Measurements from ENCODE around the gene TARBP1. TPM values are rescaled to one million over a fixed set of nuclear protein-coding genes. Genes with fewer than 3 reads are reported as not detected.

TARBP1 gene
- total RNA-seq, 1 experiment from 2014 or later: 28.7 TPM

- H3K4me3 ChIP-seq (ENCODE audit: insufficient read depth, low read depth, low read length): no peak overlapping the region
- DNase-seq: no peak
- no peaks in the 10 kb centered on the region for H3K36me3 ChIP-seq (replicated peaks; ENCODE audit: control insufficient read depth, insufficient read depth, low read length)
- no peaks in the 10 kb centered on the region; the same call in 1 of the 2 replicates for H3K27me3 ChIP-seq (ENCODE audit: control insufficient read depth, insufficient read depth, low read length)
Observed at GRCh38 chr1:234497589-234497988, 18.6 kb upstream of the TARBP1 start.

- Histone ChIP-seq H3K4me3 (ENCODE audit: insufficient read depth, low read depth, low read length) (no peak overlapping the region), H3K27me3 (ENCODE audit: control insufficient read depth, insufficient read depth, low read length) (no peaks in the 10 kb centered on the region; the same call in 1 of the 2 replicates), H3K36me3 (replicated peaks; ENCODE audit: control insufficient read depth, insufficient read depth, low read length) (no peaks in the 10 kb centered on the region)
- no peak for DNase-seq
Observed at GRCh38 chr1:234495231-234495990, 16.4 kb upstream of the TARBP1 start.

- DNase-seq: no peak
- Histone ChIP-seq H3K27me3 (ENCODE audit: control insufficient read depth, insufficient read depth, low read length) (no peaks in the 10 kb centered on the region), H3K4me3 (ENCODE audit: insufficient read depth, low read depth, low read length) (no peak overlapping the region), H3K36me3 (replicated peaks; ENCODE audit: control insufficient read depth, insufficient read depth, low read length) (no peaks in the 10 kb centered on the region)
Observed at GRCh38 chr1:234494049-234494448, 15.1 kb upstream of the TARBP1 start.

- no peak for DNase-seq
- Histone ChIP-seq H3K4me3 (ENCODE audit: insufficient read depth, low read depth, low read length) (no peak overlapping the region), H3K36me3 (replicated peaks; ENCODE audit: control insufficient read depth, insufficient read depth, low read length) (no peaks in the 10 kb centered on the region), H3K27me3 (ENCODE audit: control insufficient read depth, insufficient read depth, low read length) (peaks cover 2% of the 10 kb centered on the region)
Observed at GRCh38 chr1:234490793-234491479, 12.0 kb upstream of the TARBP1 start.

- Histone ChIP-seq H3K4me3 (ENCODE audit: insufficient read depth, low read depth, low read length) (no peak overlapping the region), H3K27me3 (ENCODE audit: control insufficient read depth, insufficient read depth, low read length) (peaks cover 2% of the 10 kb centered on the region), H3K36me3 (replicated peaks; ENCODE audit: control insufficient read depth, insufficient read depth, low read length) (no peaks in the 10 kb centered on the region)
- no peak for DNase-seq
Observed at GRCh38 chr1:234489698-234490077, 10.7 kb upstream of the TARBP1 start.

GRCh38 chr1:234489007-234489697 lies 10.2 kb upstream of the TARBP1 start:
- no peak for DNase-seq
- Histone ChIP-seq H3K36me3 (replicated peaks; ENCODE audit: control insufficient read depth, insufficient read depth, low read length) (no peaks in the 10 kb centered on the region), H3K27me3 (ENCODE audit: control insufficient read depth, insufficient read depth, low read length) (peaks cover 4% of the 10 kb centered on the region), H3K4me3 (ENCODE audit: insufficient read depth, low read depth, low read length) (no peak overlapping the region)

- no peaks in the 10 kb centered on the region for H3K36me3 ChIP-seq (replicated peaks; ENCODE audit: control insufficient read depth, insufficient read depth, low read length)
- H3K27me3 ChIP-seq (ENCODE audit: control insufficient read depth, insufficient read depth, low read length): peaks cover 4% of the 10 kb centered on the region
- H3K4me3 ChIP-seq (ENCODE audit: insufficient read depth, low read depth, low read length): no peak overlapping the region
- DNase-seq: no peak
Observed at GRCh38 chr1:234488054-234489006, 9.4 kb upstream of the TARBP1 start.

GRCh38 chr1:234486858-234487840 lies 8.2 kb upstream of the TARBP1 start:
- DNase-seq: no peak
- Histone ChIP-seq H3K27me3 (ENCODE audit: control insufficient read depth, insufficient read depth, low read length) (peaks cover 10% of the 10 kb centered on the region), H3K4me3 (ENCODE audit: insufficient read depth, low read depth, low read length) (no peak overlapping the region), H3K36me3 (replicated peaks; ENCODE audit: control insufficient read depth, insufficient read depth, low read length) (no peaks in the 10 kb centered on the region)

- DNase-seq: no peak
- Histone ChIP-seq H3K27me3 (ENCODE audit: control insufficient read depth, insufficient read depth, low read length) (peaks cover 10% of the 10 kb centered on the region), H3K36me3 (replicated peaks; ENCODE audit: control insufficient read depth, insufficient read depth, low read length) (no peaks in the 10 kb centered on the region), H3K4me3 (ENCODE audit: insufficient read depth, low read depth, low read length) (no peak overlapping the region)
Observed at GRCh38 chr1:234484991-234485739, 6.2 kb upstream of the TARBP1 start.

GRCh38 chr1:234484218-234484617 lies 5.2 kb upstream of the TARBP1 start:
- no peak overlapping the region for H3K4me3 ChIP-seq (ENCODE audit: insufficient read depth, low read depth, low read length)
- H3K27me3 ChIP-seq (ENCODE audit: control insufficient read depth, insufficient read depth, low read length): peaks cover 10% of the 10 kb centered on the region
- no peak for DNase-seq
- no peaks in the 10 kb centered on the region for H3K36me3 ChIP-seq (replicated peaks; ENCODE audit: control insufficient read depth, insufficient read depth, low read length)

- DNase-seq: no peak
- Histone ChIP-seq H3K4me3 (ENCODE audit: insufficient read depth, low read depth, low read length) (no peak overlapping the region), H3K27me3 (ENCODE audit: control insufficient read depth, insufficient read depth, low read length) (peaks cover 9% of the 10 kb centered on the region), H3K36me3 (replicated peaks; ENCODE audit: control insufficient read depth, insufficient read depth, low read length) (no peaks in the 10 kb centered on the region)
Observed at GRCh38 chr1:234481771-234482170, 2.8 kb upstream of the TARBP1 start.

- Histone ChIP-seq H3K27me3 (ENCODE audit: control insufficient read depth, insufficient read depth, low read length) (peaks cover 9% of the 10 kb centered on the region), H3K4me3 (ENCODE audit: insufficient read depth, low read depth, low read length) (no peak overlapping the region), H3K36me3 (replicated peaks; ENCODE audit: control insufficient read depth, insufficient read depth, low read length) (no peaks in the 10 kb centered on the region)
- no peak for DNase-seq
Observed at GRCh38 chr1:234479866-234480265, 887 bp upstream of the TARBP1 start.

GRCh38 chr1:234479310-234479559 lies 256 bp upstream of the TARBP1 start:
- H3K4me3 ChIP-seq (ENCODE audit: insufficient read depth, low read depth, low read length): no peak overlapping the region
- H3K27me3 ChIP-seq (ENCODE audit: control insufficient read depth, insufficient read depth, low read length): peaks cover 7% of the 10 kb centered on the region
- no peaks in the 10 kb centered on the region for H3K36me3 ChIP-seq (replicated peaks; ENCODE audit: control insufficient read depth, insufficient read depth, low read length)
- DNase-seq: no peak
